WTC11 (cell line): Measurements from ENCODE around the gene HACE1. TPM values are rescaled to one million over a fixed set of nuclear protein-coding genes. Genes with fewer than 3 reads are reported as not detected.

Experiments
- ARID4B ChIP-seq: sonication (generic); formaldehyde crosslinking; IDR thresholded peaks from 2 replicates; pipeline ENCODE4 v1.8.0; 2023; ENCODE audit warnings: missing genetic modification reagents, mild to moderate bottlenecking, borderline replicate concordance
- FOXP4 ChIP-seq: sonication (generic); formaldehyde crosslinking; IDR thresholded peaks from 2 replicates; pipeline ENCODE4 v1.8.0; 2022; ENCODE audit warnings: mild to moderate bottlenecking, missing genetic modification reagents
- MXD4 ChIP-seq: fragments of 250-450 bp; sonication (Bioruptor Pico); IDR thresholded peaks from 2 replicates; pipeline ENCODE4 v1.8.0; 2021; ENCODE audit warnings: mild to moderate bottlenecking, moderate library complexity, borderline replicate concordance
- NFE2L1 ChIP-seq: sonication (generic); formaldehyde crosslinking; IDR thresholded peaks from 2 replicates; pipeline ENCODE4 v1.8.1; 2023; ENCODE audit warnings: missing genetic modification reagents
- RELA ChIP-seq: sonication (generic); formaldehyde crosslinking; IDR thresholded peaks from 2 replicates; pipeline ENCODE4 v1.8.1; 2022; ENCODE audit warnings: missing genetic modification reagents, mild to moderate bottlenecking, borderline replicate concordance
- SOX15 ChIP-seq: fragments of 250-450 bp; sonication (Bioruptor Pico); IDR thresholded peaks from 2 replicates; pipeline ENCODE4 v1.9.0; 2021; ENCODE audit warnings: mild to moderate bottlenecking
- STAT6 ChIP-seq: sonication (generic); formaldehyde crosslinking; conservative IDR thresholded peaks from 2 replicates; pipeline ENCODE4 v1.8.1; 2023; ENCODE audit warnings: mild to moderate bottlenecking, low read depth, missing genetic modification reagents, moderate library complexity
- ZBTB21 ChIP-seq: sonication (generic); formaldehyde crosslinking; IDR thresholded peaks from 2 replicates; pipeline ENCODE4 v1.8.1; 2023; ENCODE audit warnings: mild to moderate bottlenecking, missing genetic modification reagents, borderline replicate concordance
- ZNF532 ChIP-seq: fragments of 250-450 bp; sonication (Bioruptor Pico); IDR thresholded peaks from 2 replicates; pipeline ENCODE4 v1.9.0; 2021; ENCODE audit warnings: mild to moderate bottlenecking, borderline replicate concordance
- ZNF671 ChIP-seq: fragments of 250-450 bp; sonication (Bioruptor Pico); IDR thresholded peaks from 2 replicates; pipeline ENCODE4 v1.8.0; 2021; ENCODE audit warnings: mild to moderate bottlenecking
- ZSCAN18 ChIP-seq: fragments of 250-450 bp; sonication (Bioruptor Pico); IDR thresholded peaks from 2 replicates; pipeline ENCODE4 v2.1.2; 2022; ENCODE audit warnings: mild to moderate bottlenecking, moderate library complexity
- total RNA-seq: library from RNA; stranded (reverse); gene quantifications from 3 replicates; pipeline ENCODE4 v1.2.3, GENCODE V29; 2021
- TF ChIP-seq, protein P1 (sequence below): sonication (generic); formaldehyde crosslinking; IDR thresholded peaks from 2 replicates; pipeline ENCODE4 v1.8.1; 2023; ENCODE audit warnings: mild to moderate bottlenecking, missing genetic modification reagents, moderate library complexity
- TF ChIP-seq, protein P2 (sequence below): sonication (generic); formaldehyde crosslinking; IDR thresholded peaks from 2 replicates; pipeline ENCODE4 v1.8.1; 2022; ENCODE audit warnings: low read depth, missing genetic modification reagents, borderline replicate concordance

HACE1 gene
- total RNA-seq, 1 experiment from 2014 or later: 18.1 TPM

DNA sequence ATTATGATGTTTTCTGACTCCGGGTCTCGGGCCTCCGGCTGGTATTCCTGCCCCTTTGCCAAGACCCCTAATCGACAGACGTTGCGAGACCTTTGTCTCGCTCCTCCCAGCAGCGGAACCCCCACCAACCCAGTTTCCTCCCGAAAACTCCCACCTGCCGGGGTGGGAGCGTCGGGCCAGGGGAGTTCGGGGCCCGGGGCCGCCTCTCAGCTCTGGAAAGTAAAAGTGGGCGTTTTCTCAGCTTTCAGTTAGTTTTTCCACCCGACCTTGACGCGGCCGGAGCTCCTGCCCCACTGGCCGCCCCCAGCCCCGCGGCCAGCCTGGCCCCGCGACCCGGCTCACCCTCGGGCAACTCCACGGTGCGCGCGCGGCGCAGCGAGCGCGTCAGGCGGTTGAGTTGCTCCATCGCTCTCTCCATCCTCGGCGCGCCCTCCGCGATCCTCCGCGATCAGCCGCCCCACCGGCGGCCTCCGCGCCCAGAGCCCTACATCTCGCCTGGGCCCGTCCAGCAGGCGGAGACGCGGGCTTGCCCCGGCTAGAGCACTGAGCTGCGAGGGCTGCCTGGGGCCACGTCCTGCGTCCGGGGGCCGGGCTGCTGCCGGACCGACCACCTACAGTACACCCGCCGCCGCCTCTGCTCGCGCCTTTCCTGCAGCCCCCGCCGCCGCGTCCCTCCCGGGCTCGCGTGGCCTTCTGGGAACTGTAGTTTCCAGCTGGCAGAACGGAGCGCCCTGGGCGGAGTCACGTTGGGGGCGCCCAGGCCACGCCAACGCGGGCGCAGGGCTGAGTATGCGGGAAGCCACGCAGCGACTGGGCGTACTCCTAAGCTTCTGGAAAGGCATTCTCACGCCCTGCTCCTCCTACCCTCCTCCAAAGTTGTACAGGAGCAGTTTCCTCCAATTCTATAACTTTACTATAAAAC is at the start of gene HACE1 (continued):
- TF ChIP-seq ARID4B (CRISPR knock-in tag) (peak; percentile 42; the same call in 1 of the 2 replicates), ZNF532 (CRISPR knock-in tag) (no peak), RELA (CRISPR knock-in tag) (no peak), SOX15 (CRISPR knock-in tag) (no peak), ZSCAN18 (CRISPR knock-in tag) (no peak), STAT6 (CRISPR knock-in tag) (no peak), MXD4 (no peak), NFE2L1 (peak; percentile 26; the same call in 1 of the 2 replicates), FOXP4 (peak; percentile 74), ZNF671 (no peak), ZBTB21 (CRISPR knock-in tag) (no peak)
- TF ChIP-seq, protein P1, sequence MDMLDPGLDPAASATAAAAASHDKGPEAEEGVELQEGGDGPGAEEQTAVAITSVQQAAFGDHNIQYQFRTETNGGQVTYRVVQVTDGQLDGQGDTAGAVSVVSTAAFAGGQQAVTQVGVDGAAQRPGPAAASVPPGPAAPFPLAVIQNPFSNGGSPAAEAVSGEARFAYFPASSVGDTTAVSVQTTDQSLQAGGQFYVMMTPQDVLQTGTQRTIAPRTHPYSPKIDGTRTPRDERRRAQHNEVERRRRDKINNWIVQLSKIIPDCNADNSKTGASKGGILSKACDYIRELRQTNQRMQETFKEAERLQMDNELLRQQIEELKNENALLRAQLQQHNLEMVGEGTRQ (CRISPR knock-in tag): peak; percentile 73
- TF ChIP-seq, protein P2, sequence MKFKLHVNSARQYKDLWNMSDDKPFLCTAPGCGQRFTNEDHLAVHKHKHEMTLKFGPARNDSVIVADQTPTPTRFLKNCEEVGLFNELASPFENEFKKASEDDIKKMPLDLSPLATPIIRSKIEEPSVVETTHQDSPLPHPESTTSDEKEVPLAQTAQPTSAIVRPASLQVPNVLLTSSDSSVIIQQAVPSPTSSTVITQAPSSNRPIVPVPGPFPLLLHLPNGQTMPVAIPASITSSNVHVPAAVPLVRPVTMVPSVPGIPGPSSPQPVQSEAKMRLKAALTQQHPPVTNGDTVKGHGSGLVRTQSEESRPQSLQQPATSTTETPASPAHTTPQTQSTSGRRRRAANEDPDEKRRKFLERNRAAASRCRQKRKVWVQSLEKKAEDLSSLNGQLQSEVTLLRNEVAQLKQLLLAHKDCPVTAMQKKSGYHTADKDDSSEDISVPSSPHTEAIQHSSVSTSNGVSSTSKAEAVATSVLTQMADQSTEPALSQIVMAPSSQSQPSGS (CRISPR knock-in tag): no peak
- TF ChIP-seq, all 79 proteins: peak for 26
